Measurements from ENCODE around the gene FANCM. TPM values are rescaled to one million over a fixed set of nuclear protein-coding genes. Genes with fewer than 3 reads are reported as not detected.

The FANCM gene
- total RNA-seq, 1 donor from 2014 or later: 13.4 TPM

GRCh38 chr14:45095143-45095542 is 40.6 kb upstream of the FANCM start:
- H3K27ac Mint-ChIP-seq: no peak overlapping the region
- intact Hi-C loops (cut with micrococcal nuclease): loop anchor here (2.0 kb wide), 1 partner anchor 20 kb away; no protein-coding TSS in a partner anchor
- POLR2A ChIA-PET: no interaction called here

GRCh38 chr14:45096218-45096617 is 39.5 kb upstream of the FANCM start:
- ChIA-PET POLR2A (no interaction called here), CTCF (no interaction called here)
- Mint-ChIP-seq H3K27me3 (no peaks in the 10 kb centered on the region), H3K36me3 (ENCODE audit: low read depth) (peaks cover 74% of the 10 kb centered on the region), H3K27ac (no peak overlapping the region), H3K9me3 (no peaks in the 10 kb centered on the region), H3K4me3 (no peak overlapping the region), H3K4me1 (peaks cover 4% of the 10 kb centered on the region)
- ATAC-seq (ENCODE audit: low read depth): no peak
- no peak for TF ChIP-seq CTCF (IDR thresholded peaks at IDR 0.05)
- intact Hi-C loops (cut with micrococcal nuclease): no loop called here
- no peak for DNase-seq

More at GRCh38 chr14:45095143-45095542, 40.6 kb upstream of the FANCM start:
- no peak overlapping the region for H3K4me3 Mint-ChIP-seq
- H3K4me1 Mint-ChIP-seq: peaks cover 13% of the 10 kb centered on the region
- H3K27me3 Mint-ChIP-seq: no peaks in the 10 kb centered on the region
- CTCF ChIA-PET: no interaction called here
- H3K36me3 Mint-ChIP-seq (ENCODE audit: low read depth): peaks cover 65% of the 10 kb centered on the region
- H3K9me3 Mint-ChIP-seq: no peaks in the 10 kb centered on the region
- TF ChIP-seq CTCF (IDR thresholded peaks at IDR 0.05): no peak
- DNase-seq: no peak
- ATAC-seq (ENCODE audit: low read depth): no peak

- ATAC-seq (ENCODE audit: low read depth) (no peak), DNase-seq (no peak)
- Mint-ChIP-seq H3K27ac (no peak overlapping the region), H3K4me3 (no peak overlapping the region), H3K4me1 (no peaks in the 10 kb centered on the region), H3K36me3 (ENCODE audit: low read depth) (peaks cover 82% of the 10 kb centered on the region), H3K9me3 (no peaks in the 10 kb centered on the region), H3K27me3 (no peaks in the 10 kb centered on the region)
- POLR2A ChIA-PET: no interaction called here
- no peak for TF ChIP-seq CTCF (IDR thresholded peaks at IDR 0.05)
- CTCF ChIA-PET: no interaction called here
- intact Hi-C loops (cut with micrococcal nuclease): no loop called here
Measured at GRCh38 chr14:45103806-45104205, 31.9 kb upstream of the FANCM start.

GRCh38 chr14:45104561-45104960 is 31.2 kb upstream of the FANCM start:
- ChIA-PET CTCF (no interaction called here), POLR2A (no interaction called here)
- no peak overlapping the region for H3K27ac Mint-ChIP-seq
- TF ChIP-seq CTCF (IDR thresholded peaks at IDR 0.05): no peak
- H3K4me1 Mint-ChIP-seq: no peaks in the 10 kb centered on the region
- ATAC-seq (ENCODE audit: low read depth): no peak
- H3K4me3 Mint-ChIP-seq: no peak overlapping the region
- H3K27me3 Mint-ChIP-seq: no peaks in the 10 kb centered on the region
- H3K9me3 Mint-ChIP-seq: no peaks in the 10 kb centered on the region
- no peak for DNase-seq
- intact Hi-C loops (cut with micrococcal nuclease): no loop called here
- peaks cover 81% of the 10 kb centered on the region for H3K36me3 Mint-ChIP-seq (ENCODE audit: low read depth)

- Mint-ChIP-seq H3K27ac (no peak overlapping the region), H3K4me1 (no peaks in the 10 kb centered on the region), H3K36me3 (ENCODE audit: low read depth) (peaks cover 74% of the 10 kb centered on the region), H3K4me3 (no peak overlapping the region), H3K27me3 (no peaks in the 10 kb centered on the region), H3K9me3 (no peaks in the 10 kb centered on the region)
- ATAC-seq (ENCODE audit: low read depth) (no peak), DNase-seq (no peak)
- intact Hi-C loops (cut with micrococcal nuclease): no loop called here
- ChIA-PET POLR2A (no interaction called here), CTCF (no interaction called here)
- TF ChIP-seq CTCF (IDR thresholded peaks at IDR 0.05): no peak
Measured at GRCh38 chr14:45112896-45113781, 22.6 kb upstream of the FANCM start.
